Lower lobe of right lung (tissue), 2 donors: ENCODE results near the gene FAM83E. TPM values are rescaled to one million over a fixed set of nuclear protein-coding genes. Genes with fewer than 3 reads are reported as not detected.
"Not testable (repeated sequence)": the region's sequence is repeated elsewhere in the genome, so short reads cannot be mapped to it uniquely, and the experiment has no call there.

ENCODE experiments used
- ATAC-seq, 2 donors: fragments of 200-7000 bp; cut with Tn5 transposase; one replicate each; pipeline ENCODE4 v1.9.1; 2020 to 2022; ENCODE audit warnings: mild to moderate bottlenecking in 2 of 2, moderate library complexity in 2 of 2
- DNase-seq: peaks from one replicate; pipeline ENCODE4 v3.0.0-alpha.2; 2020
- H3K27ac ChIP-seq: fragments of 200-600 bp; one replicate; pipeline ENCODE4 v1.8.0; 2022
- H3K27me3 ChIP-seq: fragments of 200-600 bp; one replicate; pipeline ENCODE4 v1.8.0; 2022; ENCODE audit warnings: low read depth
- H3K36me3 ChIP-seq: fragments of 200-600 bp; one replicate; pipeline ENCODE4 v1.8.0; 2022; ENCODE audit warnings: mild to moderate bottlenecking
- H3K4me1 ChIP-seq: fragments of 200-600 bp; one replicate; pipeline ENCODE4 v1.8.0; 2022
- H3K4me3 ChIP-seq: fragments of 200-600 bp; one replicate; pipeline ENCODE4 v1.8.0; 2022; ENCODE audit warnings: mild to moderate bottlenecking
- H3K9me3 ChIP-seq: fragments of 200-600 bp; one replicate; pipeline ENCODE4 v1.8.0; 2022
- intact Hi-C: fragments of 100-400 bp; cut with DNase I; formaldehyde crosslinking; loops from one replicate; pipeline ENCODE4 v1.11.0; 2022
- total RNA-seq: library from RNA; stranded (reverse); fragmentation: NEBNext Ultra II Directional; extraction: Animal tissue kit (Norgen Biotek cat#: 25700); gene quantifications from one replicate; pipeline ENCODE4 v1.2.1, GENCODE V29; 2021
- TF ChIP-seq, protein P1 (sequence below): fragments of 200-600 bp; IDR thresholded peaks from one replicate; pipeline ENCODE4 v1.8.0; 2022; ENCODE audit warnings: antibody characterized with exemption, mild to moderate bottlenecking
- donor health status: DM: no; HTN: yes; CAD: no; lungs with severe emphysema.

The FAM83E gene
- total RNA-seq, 1 donor from 2014 or later: 34.1 TPM

DNA sequence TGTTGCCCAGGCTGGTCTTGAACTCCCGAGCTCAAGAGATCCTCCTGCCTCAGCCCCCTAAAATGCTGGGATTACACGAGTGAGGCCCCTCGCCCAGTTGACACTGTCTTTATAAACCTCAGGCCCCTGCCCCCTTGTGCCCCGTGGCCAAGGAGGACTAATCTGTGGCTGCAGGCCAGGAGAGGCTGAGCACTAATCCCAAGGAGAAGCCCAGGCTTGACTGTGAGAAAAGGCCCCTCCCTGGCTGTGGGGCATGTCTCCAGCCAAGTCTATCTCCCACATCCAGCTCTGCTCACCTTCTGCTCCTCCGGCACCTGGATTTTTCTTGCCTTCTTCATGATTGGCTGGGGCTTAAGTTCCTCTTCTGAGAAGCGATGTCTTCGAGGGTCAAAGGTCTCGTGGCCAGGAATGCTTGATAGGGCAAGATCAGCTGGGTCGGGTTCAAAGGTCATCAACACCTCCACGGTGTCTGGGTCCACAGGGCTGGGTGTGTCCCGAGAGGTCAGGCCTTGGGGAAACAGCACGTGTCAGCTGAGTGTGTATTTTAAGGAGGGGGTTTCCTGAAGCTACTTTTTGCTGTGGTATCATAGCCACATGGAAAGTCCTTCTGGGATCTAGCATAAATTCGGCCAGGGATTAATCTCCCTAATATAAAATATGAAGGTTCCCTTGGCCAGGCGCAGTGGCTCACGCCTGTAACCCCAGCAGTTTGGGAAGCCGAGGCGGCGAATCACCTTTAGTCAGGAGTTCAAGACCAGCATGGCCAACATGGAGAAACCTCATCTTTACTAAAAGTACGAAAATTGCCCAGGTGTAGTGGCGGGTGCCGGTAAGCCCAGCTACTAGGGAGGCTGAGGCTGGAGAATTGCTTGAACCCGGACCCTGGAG lies 18.5 kb upstream of the FAM83E start:
- TF ChIP-seq, protein P1, sequence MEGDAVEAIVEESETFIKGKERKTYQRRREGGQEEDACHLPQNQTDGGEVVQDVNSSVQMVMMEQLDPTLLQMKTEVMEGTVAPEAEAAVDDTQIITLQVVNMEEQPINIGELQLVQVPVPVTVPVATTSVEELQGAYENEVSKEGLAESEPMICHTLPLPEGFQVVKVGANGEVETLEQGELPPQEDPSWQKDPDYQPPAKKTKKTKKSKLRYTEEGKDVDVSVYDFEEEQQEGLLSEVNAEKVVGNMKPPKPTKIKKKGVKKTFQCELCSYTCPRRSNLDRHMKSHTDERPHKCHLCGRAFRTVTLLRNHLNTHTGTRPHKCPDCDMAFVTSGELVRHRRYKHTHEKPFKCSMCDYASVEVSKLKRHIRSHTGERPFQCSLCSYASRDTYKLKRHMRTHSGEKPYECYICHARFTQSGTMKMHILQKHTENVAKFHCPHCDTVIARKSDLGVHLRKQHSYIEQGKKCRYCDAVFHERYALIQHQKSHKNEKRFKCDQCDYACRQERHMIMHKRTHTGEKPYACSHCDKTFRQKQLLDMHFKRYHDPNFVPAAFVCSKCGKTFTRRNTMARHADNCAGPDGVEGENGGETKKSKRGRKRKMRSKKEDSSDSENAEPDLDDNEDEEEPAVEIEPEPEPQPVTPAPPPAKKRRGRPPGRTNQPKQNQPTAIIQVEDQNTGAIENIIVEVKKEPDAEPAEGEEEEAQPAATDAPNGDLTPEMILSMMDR: no peak
- intact Hi-C loops: no loop called here
- peak overlapping the region; percentile 96 for H3K27ac ChIP-seq
- H3K27me3 ChIP-seq: no peaks in the 10 kb centered on the region
- H3K4me1 ChIP-seq: peaks cover 75% of the 10 kb centered on the region
- ATAC-seq (no peak), DNase-seq (no peak)
- no peaks in the 10 kb centered on the region for H3K9me3 ChIP-seq
- H3K4me3 ChIP-seq: peak overlapping the region; percentile 84
- H3K36me3 ChIP-seq: peaks cover 44% of the 10 kb centered on the region

DNA sequence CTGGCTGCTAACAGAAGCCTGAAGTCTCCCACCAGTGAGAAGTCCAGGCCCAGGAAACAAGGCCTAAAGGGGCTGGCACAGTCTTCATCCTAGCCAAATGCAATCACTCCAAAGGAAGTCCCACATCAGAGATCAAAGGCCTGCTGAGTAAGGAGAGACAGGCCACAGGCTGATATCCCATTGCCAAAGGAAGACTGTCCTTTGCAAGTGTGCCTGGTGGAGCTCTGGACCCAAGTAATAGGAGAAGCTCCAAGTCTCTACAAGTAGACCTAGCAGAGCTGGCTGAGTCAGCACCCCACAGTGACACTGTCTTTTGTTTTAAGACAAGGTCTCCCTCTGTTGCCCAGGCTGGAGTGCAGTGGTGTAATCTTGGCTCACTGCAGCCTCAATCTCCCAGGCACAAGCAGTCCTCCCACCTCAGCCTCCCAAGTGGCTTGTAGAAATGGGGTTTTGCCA lies 17.8 kb upstream of the FAM83E start:
- H3K27ac ChIP-seq: peak overlapping the region; percentile 96
- DNase-seq: no peak
- H3K4me3 ChIP-seq: no peak overlapping the region
- peaks cover 73% of the 10 kb centered on the region for H3K4me1 ChIP-seq
- peaks cover 49% of the 10 kb centered on the region for H3K36me3 ChIP-seq
- TF ChIP-seq, protein P1: no peak
- ATAC-seq: no peak
- no peaks in the 10 kb centered on the region for H3K9me3 ChIP-seq
- H3K27me3 ChIP-seq: no peaks in the 10 kb centered on the region
- intact Hi-C loops: no loop called here

DNA sequence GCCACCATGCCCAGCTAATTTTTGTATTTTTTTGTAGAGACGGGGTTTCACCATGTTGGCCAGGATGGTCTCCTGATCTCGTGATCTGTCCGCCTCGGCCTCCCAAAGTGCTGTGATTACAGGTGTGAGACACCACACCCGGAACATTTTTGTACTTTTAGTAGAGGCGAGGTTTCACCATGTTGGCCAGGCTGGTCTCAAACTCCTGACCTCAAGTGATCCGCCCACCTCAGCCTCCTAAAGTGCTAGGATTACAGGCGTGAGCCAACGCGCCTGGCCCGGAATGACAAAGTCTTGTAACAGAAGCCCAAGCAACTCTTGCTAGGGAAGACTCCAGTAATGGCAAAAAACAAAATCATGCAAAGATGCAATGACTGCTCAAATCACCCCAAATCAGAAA lies 17.4 kb upstream of the FAM83E start:
- H3K9me3 ChIP-seq, H3K27me3 ChIP-seq, ATAC-seq, DNase-seq, intact Hi-C loops, H3K4me3 ChIP-seq: not testable (repeated sequence)
- H3K27ac ChIP-seq: peak overlapping the region; percentile 96
- H3K36me3 ChIP-seq: peaks cover 49% of the 10 kb centered on the region
- peaks cover 73% of the 10 kb centered on the region for H3K4me1 ChIP-seq

DNA sequence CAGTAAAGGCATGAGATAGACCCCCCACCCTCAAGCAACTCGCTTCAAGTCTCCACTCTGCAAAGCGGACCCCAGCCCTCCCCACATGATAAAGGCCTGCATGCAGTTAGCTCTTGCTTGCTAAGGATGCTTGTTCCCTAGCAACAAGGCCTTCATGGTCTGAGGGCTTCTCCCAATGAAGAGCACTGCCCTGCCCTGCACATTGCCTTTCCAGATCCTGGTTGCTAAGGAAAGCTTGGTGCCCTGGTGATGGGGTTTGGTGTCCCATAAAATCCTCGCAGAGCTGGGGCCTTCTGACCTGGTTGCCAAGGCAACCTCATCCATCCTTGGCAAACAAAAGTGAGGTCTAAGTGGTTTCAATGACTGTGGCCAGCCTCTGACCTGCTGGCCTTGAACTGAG lies 16.3 kb upstream of the FAM83E start:
- peaks cover 68% of the 10 kb centered on the region for H3K4me1 ChIP-seq
- no peak for DNase-seq
- no peaks in the 10 kb centered on the region for H3K9me3 ChIP-seq
- intact Hi-C loops: no loop called here
- no peaks in the 10 kb centered on the region for H3K27me3 ChIP-seq
- H3K36me3 ChIP-seq: peaks cover 49% of the 10 kb centered on the region
- TF ChIP-seq, protein P1: no peak
- no peak for ATAC-seq
- H3K4me3 ChIP-seq: no peak overlapping the region
- peak overlapping the region; percentile 77 for H3K27ac ChIP-seq

DNA sequence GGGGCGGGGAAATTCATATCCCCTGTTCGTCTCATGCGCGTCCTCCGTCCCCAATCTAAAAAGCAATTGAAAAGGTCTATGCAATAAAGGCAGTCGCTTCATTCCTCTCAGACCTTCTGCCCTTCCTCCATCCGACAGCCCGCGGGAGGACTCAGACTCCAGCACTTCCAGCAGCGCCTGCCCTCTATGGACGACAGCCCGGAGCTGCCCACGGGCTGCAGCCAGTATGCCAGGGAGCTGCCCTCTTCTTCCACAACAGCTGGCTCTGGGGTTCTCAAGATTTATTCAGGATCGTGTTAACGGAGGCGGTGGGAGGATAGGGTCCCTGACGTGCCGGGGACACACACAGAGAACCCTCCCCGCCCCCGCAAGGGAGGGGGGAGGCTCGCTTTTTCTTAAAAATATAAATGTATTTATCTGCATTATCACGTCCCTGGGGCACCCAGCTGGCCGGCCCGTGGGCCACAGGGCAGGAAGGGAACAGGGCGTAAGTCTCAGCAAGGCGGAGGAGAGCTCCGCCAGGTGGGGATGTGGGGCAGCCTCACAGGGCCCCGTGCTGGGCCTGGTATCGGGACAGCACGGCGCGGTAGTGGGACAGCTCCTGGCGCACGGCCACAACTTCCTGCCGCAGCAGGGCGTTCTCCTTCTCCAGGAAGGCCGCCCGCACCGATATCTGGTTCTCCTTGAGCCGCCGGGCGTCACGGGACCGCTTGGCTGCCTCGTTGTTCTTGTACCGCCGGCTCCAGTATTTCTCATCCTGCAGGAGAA lies 15.6 kb upstream of the FAM83E start:
- Histone ChIP-seq H3K36me3 (peaks cover 54% of the 10 kb centered on the region), H3K27me3 (no peaks in the 10 kb centered on the region), H3K9me3 (no peaks in the 10 kb centered on the region), H3K4me3 (peak overlapping the region; percentile 14), H3K27ac (peak overlapping the region; percentile 77), H3K4me1 (peaks cover 62% of the 10 kb centered on the region)
- ATAC-seq: no peak
- intact Hi-C loops: no loop called here
- TF ChIP-seq, protein P1: peak; percentile 17
- DNase-seq: peak; percentile 75
